Posterior vena cava (tissue), 2 donors: ENCODE data around the gene TMUB2. TPM values are rescaled to one million over a fixed set of nuclear protein-coding genes. Genes with fewer than 3 reads are reported as not detected.
A peak's percentile ranks its signal among the peaks of the same experiment; 100 is the strongest.

Experiments used
- DNase-seq: peaks from one replicate; pipeline ENCODE4 v3.0.0-alpha.2; 2020; ENCODE audit warnings: low spot score
- intact Hi-C, 2 donors: fragments of 100-400 bp; cut with DNase I; formaldehyde crosslinking; loops; one replicate each; pipeline versions ENCODE4 v1.14.1 to v1.14.2; 2022 to 2023
- total RNA-seq, 2 donors: library from RNA; stranded (reverse); fragmentation: NEBNext Ultra II Directional; extraction: Animal tissue kit (Norgen Biotek cat#: 25700); gene quantifications; one replicate each; pipeline ENCODE4 v1.2.1, GENCODE V29; 2021
- donor health status: DM: yes; HTN: yes; CAD: no.
- donor health status: DM: yes; HTN: yes; CAD: no.

The TMUB2 gene
- total RNA-seq, 2 donors from 2014 or later, result 26.3 to 31.2 TPM

DNA sequence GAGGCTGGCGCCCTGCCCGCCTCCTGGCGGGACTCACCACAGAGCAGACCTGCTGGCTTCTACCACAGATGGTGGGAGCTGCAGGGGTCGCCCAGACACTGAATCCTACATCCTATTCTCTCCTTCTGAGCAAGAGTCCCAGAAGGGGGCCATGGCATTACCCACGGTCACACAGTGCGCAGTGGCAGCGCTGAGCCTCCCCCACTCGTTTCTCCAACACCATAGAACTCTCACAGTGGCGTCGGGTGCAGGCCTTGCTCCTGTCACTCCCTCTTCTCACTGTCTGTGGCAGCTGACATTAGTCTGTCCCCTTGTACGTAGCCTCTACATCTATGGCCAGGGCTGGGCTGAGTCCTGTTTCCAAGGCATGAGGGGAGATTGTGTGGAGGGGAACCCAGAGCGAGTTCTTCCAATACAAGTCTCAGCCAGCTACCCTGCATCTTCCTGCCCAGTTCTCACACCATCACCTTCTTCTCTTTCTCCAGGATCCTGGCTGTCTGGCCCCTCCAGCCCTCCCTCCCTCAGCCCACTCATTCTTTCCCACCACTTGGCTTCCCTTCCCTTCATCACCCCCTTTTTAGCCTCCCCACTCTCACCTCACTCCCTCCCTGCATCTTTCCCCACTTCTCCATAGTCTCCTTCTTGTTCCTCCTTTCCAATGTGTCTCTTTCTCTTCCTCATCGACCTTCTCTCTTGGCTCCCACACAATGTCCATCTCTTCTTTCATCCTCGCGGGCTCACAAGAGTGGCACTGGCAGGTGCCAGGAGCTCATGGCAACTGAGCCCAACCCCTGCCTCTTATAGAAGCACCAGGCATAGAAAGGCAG, 26.8 kb downstream of the TMUB2 start:
- no peak for DNase-seq
- intact Hi-C loops, result loop anchor here in 1 of 2 donors (2.0 kb wide), 1 partner anchor 111 kb away; the partner anchor contains the start of gene SLC25A39

GRCh38 chr17:44214230-44214494, 27.4 kb downstream of the TMUB2 start:
- intact Hi-C loops, result no loop called here
- no peak for DNase-seq

GRCh38 chr17:44214896-44215295, 28.1 kb downstream of the TMUB2 start:
- intact Hi-C loops, result no loop called here
- no peak for DNase-seq

DNA sequence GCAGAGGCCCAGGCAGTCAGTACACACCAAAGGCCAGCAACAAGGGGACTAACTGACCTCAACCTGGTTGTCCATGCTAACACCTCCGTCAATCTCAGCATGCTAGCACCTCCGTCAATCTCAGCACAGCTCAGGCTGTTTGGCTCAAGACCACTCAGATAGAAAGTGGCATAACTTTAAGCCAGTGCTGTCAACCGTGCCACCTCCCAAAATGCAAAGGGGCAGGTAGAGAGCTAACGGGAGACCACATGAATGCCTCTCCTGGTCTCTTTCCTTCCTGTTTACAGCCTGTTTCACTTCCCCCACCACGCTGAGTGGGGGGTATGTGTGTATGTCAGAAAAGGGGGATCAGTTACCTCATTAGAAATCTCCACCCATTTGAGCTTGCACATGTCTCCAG, 29.4 kb downstream of the TMUB2 start:
- intact Hi-C loops, result no loop called here

GRCh38 chr17:44216694-44217093, 29.9 kb downstream of the TMUB2 start:
- intact Hi-C loops, result no loop called here
- no peak for DNase-seq

More for the DNA sequence above, 29.4 kb downstream of the TMUB2 start:
- no peak for DNase-seq

DNA sequence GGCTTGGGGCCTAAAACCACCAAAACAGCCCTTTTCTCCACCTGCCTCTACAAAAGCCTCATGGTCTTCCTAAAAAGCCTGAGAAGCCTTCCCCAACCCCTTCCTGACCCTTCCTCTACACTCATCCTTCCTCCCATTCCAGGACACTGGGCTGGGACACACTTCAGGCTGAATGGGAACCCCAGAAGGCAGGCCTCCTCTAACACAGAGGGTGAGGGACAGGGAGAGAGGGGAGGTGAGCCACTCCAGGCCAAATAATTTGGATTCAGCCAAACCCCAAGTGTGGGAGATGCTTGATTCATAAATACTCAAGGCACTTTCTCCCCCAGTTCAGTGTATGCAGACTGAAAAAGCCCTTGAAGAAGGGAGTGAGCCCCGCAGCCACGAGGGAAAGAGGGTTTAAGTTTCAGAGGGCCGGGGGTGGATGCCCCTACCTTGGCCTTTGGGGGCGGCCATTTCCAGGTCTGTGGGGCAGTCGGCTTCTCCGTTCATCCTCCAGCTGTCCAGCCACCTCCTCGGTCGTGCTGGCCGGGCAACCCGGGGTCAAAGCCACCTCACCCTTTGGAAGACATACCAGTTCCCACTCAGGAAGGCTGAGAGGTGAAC, 31.1 kb downstream of the TMUB2 start:
- no peak for DNase-seq
- intact Hi-C loops, result no loop called here

DNA sequence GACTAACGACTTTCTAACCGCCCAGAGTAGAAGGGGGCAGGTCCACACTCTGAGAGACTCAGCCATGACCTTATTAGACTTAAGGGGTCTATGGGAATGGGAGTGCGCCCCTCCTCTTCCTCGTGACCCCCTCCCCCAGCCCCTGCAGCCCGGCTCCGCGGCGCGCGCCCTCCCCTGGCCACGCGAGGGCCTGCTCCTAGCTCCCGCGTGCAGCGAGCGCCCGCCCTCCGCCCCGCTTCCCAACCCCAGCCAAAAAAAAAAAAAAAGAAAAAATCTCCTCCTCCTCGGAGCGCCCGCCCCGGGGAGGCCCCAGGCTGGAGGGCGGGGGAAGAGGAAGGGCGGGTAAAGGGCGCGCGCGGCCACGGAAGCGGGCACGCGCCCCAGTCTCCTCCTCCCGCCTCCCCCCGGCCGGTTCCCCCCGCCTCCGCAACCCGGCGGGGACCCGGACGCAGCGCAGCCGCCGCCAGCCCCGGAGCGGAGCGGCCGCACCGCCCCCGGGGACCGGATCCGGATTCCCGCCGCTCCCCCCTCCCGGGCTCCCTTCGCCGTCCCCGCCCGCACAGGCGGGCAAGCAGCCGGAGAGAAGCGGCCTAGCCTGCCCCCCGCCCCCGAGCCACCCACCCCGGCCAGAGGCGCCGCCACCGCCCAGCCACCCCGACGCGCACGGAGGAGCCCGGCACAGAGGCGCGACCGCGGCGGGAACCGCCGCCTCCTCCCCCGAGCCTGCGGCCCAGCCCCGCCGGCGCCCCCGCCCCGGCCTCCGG, 31.8 kb downstream of the TMUB2 start:
- DNase-seq, result peak; percentile 96
- intact Hi-C loops, result no loop called here

GRCh38 chr17:44219108-44219615, 32.4 kb downstream of the TMUB2 start:
- peak; percentile 93 for DNase-seq

DNA sequence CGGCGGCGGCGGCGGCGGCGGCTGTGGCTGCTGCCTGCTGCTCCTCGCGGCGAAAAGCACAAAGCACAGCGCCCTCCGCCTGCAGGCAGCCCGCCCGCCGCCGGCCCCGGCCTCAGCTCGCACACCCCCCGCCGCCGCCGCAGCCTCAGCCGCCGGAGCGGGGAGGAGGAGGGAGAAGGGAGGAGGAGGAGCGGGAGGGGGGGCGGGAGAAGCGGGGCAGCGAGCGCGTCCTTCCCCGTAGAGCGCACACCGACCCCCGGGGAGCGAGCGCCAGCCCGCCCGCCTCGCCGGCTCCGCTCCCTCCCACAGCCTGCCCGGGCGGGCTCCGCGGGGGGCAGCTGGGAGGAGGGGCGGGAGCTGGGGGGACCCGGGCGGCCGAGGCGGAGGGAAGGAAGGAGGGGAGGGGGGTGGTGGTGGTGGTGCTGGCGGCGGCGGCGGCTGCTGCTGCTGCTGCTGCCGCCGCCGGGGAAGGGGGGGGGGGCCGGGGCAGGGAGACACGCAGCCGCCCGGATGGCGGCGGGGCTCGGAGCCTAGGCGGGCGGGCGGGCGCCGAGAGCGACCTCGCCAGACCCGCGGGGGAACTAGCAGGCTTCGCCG, 32.9 kb downstream of the TMUB2 start, which contains the start of gene UBTF:
Gene UBTF (minus strand): TSS at position 60 of the 597 bp plus-strand sequence. CDS start 1,446 bp downstream, outside the sequence.
- DNase-seq, result peak; percentile 89
- intact Hi-C loops, result no loop called here

More at GRCh38 chr17:44219108-44219615, 32.4 kb downstream of the TMUB2 start:
- intact Hi-C loops, result no loop called here

- DNase-seq, result peak; percentile 86
- intact Hi-C loops, result no loop called here
Observed at GRCh38 chr17:44220213-44221083, 33.7 kb downstream of the TMUB2 start.

DNA sequence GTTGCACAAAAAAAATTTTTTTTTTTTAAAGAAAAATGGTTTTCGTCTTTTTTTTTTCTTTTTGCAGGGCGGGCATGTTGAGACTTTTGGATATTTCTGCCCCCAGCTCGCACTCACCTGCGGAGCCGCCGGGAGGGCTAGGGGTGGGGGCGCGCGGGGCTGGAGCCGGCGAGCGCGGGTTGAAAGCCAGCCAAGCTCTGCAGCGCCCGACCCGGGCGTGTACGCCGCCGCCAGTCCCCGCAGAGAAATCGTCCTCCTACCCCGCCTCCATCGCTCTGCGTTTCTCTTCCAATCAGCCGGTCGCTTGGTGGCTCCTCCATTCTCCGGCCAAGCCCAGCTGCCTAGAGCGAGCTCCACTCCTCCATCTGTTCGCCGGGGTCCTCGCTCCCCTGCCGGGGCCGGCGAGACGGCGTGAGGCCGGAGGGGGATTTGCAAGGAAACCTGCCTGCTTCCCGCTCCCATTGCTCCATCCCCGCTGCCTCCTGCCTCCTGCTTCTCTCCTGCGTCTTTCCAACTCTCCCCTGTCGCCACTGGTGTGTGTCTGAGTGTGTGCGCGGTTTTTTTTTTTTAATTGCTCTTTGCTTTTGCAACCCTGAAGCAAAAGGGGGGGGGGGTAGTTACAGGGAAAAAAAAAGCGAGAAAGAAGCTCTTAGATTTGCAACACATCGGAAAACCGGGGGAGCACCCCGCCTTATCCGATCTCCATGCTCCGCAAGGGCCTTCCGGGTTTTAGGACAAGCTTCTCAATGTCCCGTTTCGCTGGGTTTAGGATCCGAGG, 34.5 kb downstream of the TMUB2 start:
- peak; percentile 92 for DNase-seq
- intact Hi-C loops, result no loop called here

DNA sequence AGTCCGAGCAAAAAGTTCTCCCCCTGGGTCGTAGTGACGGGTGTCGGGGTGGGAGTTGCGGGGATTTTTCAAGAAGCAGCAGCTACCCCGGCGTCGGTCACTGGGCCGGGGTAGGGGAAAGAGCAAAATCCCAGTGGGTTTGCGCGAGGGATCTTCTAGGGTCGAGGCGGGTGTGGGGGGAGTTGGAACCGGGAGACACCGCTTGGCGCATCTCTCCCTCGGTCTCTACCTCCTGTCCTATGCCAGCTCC, 35.0 kb downstream of the TMUB2 start:
- intact Hi-C loops, result no loop called here
- DNase-seq, result no peak

GRCh38 chr17:44222112-44222869, 35.5 kb downstream of the TMUB2 start:
- peak; percentile 91 for DNase-seq
- intact Hi-C loops, result no loop called here

DNA sequence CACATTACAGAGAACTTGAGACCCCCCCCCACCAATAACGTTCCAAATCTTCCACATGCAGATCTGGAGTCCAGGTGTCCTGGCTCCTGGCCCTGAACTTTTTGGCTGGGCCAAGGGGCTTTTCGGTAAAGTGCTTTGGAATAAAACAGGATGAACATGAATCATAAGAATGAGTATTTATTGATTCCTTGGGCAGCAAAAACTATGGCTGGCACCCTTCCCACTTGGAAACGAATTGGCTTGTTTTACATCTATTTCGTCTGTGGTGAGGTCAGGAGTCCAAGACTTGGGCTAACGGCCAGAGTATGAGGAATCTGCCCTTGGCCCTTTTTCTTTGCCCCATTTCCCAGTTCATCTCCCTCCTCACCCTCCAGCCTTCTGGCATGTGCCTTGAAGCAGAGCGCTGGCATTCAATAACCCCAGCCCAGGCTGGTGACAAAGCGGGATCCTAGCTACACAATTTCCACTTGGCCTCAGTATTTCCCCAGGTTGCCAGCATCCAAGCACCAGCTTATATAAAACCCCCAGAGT, 36.8 kb downstream of the TMUB2 start:
- intact Hi-C loops, result no loop called here

DNA sequence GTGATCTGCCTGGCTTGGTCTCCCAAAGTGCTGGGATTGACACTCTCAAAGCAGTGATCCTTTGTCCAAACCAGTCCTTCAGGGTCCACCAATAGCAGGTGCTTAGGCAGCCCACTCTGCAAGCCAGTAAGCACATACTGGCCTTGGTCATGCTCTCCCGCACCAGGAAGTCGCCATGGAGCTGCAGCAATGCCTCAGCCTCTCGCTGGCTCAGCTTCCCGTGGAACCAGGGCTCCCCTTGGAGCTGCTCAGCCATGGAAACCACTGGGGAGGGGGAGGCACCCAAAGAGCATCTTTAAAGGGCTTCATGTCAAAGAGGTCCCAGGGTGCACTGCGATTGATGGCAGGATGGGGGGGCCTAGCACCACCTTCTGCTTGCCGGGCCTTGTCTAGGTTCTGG, 42.3 kb downstream of the TMUB2 start:
- intact Hi-C loops, result no loop called here
- no peak for DNase-seq

More for the DNA sequence above, 36.8 kb downstream of the TMUB2 start:
- DNase-seq, result no peak

DNA sequence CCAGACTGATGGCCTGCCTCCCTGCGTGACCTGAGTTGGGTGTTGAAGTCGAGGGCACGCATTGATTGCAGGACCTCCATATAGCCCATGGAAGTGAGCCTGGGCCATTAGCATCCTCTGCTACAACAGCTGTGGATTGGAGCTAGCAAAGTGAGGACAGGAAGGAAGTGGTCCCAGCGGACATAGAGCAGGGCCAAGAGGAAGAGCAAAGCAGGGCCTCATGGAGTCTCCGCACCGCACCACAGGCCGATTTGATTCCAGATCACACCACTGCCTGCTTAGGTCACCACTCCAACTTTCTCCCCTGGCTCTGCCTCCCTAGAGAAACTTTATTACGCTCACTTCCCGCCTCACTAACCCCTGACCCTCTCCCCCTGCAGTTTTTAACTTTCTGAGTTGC, 43.4 kb downstream of the TMUB2 start:
- no peak for DNase-seq
- intact Hi-C loops, result no loop called here

- DNase-seq, result no peak
- intact Hi-C loops, result no loop called here
Observed at GRCh38 chr17:44232061-44232460, 45.3 kb downstream of the TMUB2 start.
